HG03558 (cell line): ENCODE measurements around the gene CBX3.
"Not testable (repeated sequence)": the region's sequence is repeated elsewhere in the genome, so short reads cannot be mapped to it uniquely, and the experiment has no call there.

ENCODE experiments used
- ATAC-seq: cut with Tn5 transposase; IDR thresholded peaks from one replicate; pipeline ENCODE4 v1.9.1; 2021; ENCODE audit warnings: moderate number of reproducible peaks; ENCODE audit not compliant: unreplicated experiment; ENCODE audit errors: extremely low read depth

Gene CBX3

DNA sequence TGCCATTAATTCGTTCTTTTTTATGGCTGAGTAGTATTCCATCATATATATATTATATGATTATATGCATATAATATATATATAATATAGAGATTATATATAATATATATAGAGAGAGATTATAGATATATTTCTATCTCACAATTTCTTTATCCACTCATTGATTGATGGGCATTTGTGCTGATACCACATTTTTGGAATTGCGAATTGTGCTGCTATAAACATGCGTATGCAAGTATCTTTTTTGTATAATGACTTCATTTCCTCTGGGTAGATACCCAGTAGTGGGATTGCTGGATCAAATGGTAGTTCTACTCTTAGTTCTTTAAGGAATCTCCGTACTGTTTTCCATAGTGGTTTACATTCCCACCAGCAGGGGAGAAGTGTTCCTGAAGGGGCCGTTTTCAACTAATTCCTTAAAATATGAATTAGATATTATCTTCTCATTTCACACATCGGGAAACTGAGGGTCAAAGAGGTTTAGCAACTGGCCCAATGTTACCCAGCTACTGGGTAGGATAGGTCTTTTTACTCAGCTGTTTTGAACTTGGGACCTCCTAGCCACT lies 33.0 kb upstream of the CBX3 start:
- no peak for ATAC-seq

DNA sequence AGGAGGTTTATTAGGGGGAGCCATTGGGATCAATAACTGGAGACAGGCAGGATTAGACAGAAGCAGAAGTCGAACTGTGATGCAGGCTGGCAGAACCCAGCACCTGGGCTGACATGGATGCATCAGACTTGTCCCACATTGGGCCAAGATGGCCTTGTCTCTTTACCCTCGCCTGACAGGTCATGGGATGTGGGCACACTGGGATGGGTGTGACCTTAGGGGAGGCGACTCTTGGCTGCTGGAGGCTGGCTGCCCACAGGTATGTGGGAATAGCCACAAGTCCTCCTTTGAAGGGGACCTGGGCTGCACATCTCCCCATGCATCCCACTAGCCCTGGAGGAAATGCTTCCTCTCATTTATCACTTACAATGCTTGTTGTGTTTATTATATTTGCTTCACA lies 32.3 kb upstream of the CBX3 start:
- ATAC-seq, result no peak

DNA sequence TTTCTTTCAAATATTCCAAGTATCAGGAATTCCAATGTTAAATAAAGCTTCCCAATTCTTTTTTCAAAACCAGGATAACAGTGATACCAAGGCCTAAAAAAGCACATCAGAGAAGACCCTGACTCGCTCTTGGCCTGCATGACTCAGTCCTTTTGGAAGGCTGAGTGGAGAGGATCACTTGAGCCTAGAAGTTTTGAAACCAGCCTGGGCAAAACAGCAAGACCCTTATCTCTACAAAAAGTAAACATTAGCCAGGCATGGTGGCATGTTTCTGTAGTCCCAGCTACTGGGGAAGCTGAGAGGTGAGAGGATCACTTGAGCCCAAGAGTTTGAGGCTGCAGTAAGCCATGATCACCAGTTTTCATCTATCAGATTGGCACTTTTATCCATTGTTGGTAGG lies 30.9 kb upstream of the CBX3 start:
- ATAC-seq, result no peak

DNA sequence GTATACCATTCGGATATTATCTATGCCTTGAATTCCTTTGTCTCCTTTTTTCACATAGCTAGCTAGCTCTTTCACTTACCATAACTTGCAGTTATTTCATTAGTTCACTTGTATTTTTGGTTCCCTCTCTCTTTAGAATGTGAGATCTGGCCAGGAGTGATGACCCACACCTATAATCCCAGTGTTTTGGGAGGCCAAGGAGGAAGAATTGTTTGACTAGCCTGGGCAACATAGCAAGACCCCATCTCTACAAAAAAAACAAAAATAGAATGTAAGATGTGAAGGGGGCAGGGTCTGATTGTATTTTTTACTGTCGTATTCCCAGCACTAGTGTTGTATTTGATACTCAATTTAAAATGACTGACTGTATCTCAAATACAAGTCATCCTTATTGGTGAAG lies 29.9 kb upstream of the CBX3 start:
- no peak for ATAC-seq

DNA sequence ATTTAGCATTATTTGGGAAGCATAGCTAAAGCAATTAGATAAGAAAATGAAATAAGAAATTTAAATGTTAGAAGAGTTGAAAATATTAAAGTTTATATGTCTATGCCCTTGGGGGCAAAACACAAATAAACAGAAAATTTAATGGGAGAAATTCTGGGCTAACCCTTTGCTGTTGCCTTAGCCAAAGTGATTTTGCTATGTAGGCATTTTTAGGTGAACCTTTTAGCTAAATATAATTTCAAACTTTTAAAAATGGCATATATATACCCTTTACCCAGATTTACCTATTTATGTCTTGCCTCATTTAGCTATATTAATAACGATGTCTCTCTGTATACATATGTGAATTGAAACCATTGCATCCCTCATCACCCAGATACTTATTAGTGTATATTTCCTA lies 29.5 kb upstream of the CBX3 start:
- no peak for ATAC-seq

DNA sequence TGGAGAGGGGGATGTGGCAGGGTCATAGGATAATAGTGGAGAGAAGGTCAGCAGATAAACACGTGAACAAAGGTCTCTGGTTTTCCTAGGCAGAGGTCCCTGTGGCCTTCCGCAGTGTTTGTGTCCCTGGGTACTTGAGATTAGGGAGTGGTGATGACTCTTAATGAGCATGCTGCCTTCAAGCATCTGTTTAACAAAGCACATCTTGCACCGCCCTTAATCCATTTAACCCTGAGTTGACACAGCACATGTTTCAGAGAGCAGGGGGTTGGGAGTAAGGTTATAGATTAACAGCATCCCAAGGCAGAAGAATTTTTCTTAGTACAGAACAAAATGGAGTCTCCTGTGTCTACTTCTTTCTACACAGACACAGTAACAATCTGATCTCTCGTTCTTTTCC lies 25.6 kb upstream of the CBX3 start:
- not testable (repeated sequence) for ATAC-seq

DNA sequence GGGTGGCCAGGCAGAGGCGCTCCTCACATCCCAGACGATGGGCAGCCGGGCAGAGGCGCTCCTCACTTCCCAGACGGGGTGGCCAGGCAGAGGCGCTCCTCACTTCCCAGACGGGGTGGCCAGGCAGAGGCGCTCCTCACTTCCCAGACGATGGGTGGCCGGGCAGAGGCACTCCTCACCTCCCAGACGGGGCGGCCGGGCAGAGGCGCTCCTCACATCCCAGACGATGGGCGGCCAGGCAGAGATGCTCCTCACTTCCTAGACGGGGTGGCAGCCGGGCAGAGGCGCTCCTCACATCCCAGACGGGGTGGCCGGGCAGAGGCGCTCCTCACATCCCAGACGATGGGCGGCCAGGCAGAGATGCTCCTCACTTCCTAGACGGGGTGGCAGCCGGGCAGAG lies 24.8 kb upstream of the CBX3 start:
- not testable (repeated sequence) for ATAC-seq

DNA sequence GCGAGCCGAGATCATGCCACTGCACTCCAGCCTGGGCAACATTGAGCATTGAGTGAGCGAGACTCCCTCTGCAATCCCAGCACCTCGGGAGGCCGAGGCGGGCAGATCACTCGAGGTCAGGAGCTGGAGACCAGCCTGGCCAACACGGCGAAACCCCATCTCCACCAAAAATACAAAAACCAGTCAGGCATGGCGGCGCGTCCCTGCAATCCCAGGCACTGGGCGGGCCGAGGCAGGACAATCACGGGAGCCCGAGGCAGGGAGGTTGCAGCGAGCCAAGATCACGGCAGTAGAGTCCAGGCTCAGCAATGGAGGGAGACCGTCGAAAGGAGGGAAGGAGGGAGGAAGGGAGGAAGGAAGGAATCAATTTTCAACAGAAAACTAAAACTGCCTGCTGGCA lies 24.3 kb upstream of the CBX3 start:
- not testable (repeated sequence) for ATAC-seq

DNA sequence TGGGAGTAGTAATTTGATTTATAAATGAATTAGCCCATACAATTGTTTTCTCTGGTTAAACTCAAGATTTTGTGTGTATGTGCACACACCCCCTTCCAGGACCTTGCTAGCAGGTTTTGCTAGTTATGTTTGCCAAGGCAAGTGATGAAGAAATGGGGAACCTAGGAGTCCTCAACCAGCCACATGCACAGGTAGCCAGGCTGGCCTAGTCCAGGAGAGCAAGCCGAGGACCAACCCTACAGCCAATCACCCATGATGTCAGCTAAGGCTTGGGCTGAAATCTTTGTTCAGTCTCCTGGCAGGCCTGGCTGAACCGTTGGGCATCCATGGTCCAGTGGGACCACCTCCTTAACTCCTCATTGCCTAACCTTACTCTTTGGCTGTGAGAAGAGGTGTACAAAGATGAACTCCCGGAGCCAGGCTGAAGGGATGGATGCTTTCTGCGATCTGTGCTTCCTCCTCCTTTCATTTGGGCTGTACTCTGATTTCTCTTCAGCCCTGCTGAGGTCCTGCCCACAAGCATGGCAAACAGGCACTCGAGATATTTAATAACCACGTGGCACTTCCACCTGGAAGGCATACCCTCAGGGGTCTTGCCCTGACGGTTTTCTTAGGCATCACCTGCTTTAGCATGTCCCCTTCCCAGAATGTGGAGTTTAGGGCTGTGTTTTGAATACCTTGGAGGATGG lies 23.1 kb upstream of the CBX3 start:
- ATAC-seq, result no peak

DNA sequence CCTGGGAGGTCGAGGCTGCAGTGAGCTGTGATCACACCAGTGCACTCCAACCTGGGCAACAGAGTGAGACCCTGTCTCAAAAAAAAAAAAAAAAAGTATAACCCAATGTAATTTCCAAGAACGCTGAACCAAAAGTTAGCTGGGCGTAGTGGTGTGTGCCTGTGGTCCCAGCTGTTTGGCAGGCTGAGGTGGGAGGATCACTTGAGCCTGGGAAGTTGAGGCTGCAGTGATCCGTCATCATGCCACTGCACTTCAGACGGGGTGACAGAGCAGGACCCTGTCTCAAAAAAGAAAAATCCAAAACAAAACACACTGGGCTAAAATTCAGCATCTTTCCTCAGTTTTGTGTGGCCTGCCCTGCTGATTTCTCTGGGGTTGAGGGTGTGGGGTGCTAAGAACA lies 22.1 kb upstream of the CBX3 start:
- no peak for ATAC-seq

DNA sequence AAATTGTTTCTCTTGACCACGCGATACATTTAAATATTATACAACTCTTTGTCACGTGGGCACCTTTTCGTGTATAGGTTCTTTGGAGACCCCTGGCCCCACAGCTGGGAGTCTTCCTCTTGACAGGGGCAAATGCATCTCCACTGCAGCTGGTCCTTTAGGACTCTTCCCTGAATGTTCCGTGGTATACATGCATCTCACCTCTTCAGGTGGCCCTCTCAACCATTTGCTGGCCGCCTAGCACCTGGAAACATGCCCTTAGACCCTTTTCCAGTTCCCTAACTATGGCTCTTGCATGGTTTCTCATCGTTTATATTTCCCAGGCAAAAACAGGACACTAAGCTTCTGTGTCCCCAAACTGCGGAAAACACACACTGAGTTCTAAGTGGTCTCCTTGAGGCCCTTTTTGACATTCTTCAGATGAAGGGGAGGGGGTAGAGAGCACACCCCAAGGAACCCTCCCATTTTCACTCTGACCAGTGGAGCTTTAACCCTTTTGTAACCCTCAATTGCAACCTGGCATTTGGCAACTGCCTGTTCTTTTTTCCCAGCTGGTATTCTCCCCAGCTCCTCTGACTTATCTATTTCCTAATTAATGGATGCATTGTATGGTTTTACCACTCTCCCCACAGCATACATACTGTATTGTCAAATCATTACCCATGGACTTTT lies 21.6 kb upstream of the CBX3 start:
- no peak for ATAC-seq

DNA sequence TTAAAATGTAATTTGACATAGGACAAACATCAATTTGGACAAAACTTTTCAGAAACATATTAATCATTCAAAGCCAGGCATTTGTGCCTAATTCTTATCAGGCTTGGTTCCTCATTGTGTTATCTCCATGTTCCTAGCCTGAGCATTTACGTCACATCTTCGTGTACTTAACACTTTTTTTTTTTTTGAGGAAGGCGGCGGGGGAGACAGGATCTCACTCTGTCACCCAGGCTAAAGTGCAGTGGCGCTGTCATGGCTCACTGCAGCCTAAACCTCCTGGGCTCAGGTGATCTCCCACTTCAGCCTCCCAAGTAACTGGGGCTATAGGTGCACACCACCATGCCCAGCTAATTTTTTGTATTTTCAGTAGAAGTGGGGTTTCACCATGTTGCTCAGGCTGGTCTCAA lies 20.8 kb upstream of the CBX3 start:
- no peak for ATAC-seq

DNA sequence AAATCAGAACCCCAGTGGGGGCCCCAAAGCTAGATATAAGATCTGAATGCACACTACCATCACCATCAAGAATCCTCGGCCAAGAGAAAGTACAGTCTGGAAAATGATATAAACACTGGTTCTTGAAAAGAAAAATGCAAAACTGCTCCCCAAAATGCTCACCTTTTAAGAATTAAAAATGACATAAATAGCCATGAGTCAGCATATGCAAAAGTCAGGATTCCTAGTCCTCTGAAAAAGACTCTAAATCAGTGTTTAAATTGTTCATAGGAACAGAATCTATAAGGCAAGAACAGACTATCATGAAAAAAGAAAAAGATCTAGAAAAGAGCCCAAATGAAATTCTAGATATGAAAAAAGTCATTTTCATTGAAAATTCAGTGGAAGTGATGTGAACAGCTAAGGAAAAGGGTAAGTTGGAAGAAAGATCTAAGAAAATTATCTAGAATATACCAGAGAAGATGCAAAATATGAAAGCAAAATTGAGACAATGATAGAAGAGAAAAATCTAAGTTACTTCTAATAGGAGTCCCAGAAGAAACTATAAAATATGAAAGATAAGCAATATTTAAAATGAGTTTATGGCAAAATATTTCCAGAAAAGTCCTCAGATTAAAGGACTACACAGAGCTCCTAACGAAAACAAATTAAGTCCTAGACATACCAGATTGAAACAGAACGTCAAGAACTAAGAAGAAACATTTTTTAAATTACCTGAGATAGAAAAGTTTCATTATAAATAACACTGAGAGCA lies 19.9 kb upstream of the CBX3 start:
- ATAC-seq, result no peak

DNA sequence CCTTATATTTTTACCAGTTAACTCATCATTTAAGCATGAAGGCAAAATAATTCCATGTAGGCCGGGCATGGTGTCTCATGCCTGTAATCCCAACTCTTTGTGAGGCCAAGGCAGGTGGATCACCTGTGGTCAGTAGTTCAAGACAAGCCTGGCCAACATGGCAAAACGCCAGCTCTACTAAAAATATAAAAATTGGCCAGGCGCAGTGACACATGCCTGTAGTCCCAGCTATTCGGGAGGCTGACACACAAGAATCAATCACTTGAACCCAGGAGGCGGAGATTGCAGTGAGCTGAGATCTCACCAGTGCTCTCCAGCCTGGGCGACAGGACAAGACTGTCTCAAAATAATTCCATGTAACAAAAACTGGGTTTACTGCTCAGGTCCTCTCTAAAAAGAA lies 19.3 kb upstream of the CBX3 start:
- no peak for ATAC-seq

DNA sequence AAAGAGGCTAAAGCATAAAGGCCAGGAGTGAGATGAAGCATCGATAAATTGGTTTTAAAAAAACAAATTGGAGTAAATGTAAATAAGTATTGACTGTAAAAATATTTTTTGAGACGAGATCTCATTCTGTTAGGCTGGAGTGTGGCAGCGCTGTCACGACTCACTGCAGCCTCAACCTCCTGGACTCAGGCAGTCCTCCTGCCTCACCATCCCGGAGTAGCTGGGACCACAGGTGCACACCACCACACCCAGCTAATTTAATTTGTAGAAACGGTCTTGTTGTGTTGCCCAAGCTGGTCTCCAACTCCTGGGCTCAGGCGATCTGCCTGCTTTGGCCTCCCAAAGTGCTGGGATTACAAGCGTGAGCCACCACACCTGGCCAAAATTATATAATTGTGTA lies 18.8 kb upstream of the CBX3 start:
- no peak for ATAC-seq

DNA sequence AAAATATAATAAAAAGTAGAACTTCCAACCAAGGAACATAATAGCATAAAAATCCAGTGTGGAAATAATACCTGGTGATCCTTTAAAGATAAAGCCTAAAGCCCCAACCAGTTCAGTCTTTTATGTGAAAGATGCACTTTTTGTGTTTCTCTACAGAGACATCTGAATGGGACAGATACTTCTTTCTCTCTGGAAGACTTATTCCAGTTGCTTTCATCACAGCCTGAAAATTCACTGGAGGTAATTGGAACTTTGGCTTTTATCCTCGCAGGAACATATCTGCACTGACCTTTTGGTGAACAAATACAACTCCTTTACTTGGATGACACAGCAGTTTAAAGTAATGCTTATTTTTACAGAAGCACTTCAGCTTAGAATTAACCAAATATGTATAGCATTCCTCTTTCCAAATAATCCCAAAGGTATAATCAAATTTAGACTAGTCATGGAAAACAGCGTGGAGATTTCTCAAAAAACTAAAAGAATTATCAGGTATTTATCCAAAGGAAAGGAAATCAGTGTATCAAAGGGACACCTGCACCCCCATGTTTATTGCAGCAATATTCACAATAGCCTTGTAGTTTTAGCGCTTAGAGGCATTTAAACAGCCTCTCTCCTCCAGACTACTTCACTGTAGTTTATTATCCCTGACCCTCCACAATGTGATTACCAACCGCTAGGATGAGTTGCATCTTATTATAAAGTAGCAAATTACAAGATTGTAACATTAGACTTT lies 17.8 kb upstream of the CBX3 start:
- no peak for ATAC-seq

DNA sequence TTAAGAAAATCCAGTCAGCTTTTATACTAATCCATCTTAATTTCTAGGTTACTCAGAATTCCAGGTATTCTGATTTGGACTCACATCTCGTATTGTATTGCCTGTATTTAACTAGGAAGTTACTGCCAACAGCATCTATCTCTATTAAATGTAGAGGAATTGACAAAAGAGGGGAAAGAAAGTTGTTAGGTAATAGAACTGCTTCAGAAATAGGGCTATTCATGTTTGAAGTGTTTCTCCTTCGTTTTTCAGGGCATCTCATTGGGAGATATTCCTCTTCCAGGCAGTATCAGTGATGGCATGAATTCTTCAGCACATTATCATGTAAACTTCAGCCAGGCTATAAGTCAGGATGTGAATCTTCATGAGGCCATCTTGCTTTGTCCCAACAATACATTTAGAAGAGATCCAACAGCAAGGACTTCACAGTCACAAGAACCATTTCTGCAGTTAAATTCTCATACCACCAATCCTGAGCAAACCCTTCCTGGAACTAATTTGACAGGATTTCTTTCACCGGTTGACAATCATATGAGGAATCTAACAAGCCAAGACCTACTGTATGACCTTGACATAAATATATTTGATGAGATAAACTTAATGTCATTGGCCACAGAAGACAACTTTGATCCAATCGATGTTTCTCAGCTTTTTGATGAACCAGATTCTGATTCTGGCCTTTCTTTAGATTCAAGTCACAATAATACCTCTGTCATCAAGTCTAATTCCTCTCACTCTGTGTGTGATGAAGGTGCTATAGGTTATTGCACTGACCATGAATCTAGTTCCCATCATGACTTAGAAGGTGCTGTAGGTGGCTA lies 17.1 kb upstream of the CBX3 start:
- not testable (repeated sequence) for ATAC-seq

DNA sequence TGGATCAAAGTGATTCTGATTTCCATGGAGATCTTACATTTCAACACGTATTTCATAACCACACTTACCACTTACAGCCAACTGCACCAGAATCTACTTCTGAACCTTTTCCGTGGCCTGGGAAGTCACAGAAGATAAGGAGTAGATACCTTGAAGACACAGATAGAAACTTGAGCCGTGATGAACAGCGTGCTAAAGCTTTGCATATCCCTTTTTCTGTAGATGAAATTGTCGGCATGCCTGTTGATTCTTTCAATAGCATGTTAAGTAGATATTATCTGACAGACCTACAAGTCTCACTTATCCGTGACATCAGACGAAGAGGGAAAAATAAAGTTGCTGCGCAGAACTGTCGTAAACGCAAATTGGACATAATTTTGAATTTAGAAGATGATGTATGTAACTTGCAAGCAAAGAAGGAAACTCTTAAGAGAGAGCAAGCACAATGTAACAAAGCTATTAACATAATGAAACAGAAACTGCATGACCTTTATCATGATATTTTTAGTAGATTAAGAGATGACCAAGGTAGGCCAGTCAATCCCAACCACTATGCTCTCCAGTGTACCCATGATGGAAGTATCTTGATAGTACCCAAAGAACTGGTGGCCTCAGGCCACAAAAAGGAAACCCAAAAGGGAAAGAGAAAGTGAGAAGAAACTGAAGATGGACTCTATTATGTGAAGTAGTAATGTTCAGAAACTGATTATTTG lies 16.3 kb upstream of the CBX3 start:
- no peak for ATAC-seq

DNA sequence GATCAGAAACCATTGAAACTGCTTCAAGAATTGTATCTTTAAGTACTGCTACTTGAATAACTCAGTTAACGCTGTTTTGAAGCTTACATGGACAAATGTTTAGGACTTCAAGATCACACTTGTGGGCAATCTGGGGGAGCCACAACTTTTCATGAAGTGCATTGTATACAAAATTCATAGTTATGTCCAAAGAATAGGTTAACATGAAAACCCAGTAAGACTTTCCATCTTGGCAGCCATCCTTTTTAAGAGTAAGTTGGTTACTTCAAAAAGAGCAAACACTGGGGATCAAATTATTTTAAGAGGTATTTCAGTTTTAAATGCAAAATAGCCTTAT lies 15.7 kb upstream of the CBX3 start:
- no peak for ATAC-seq
